WTC11 (cell line): Measurements from ENCODE around the gene GIMAP7.

Experiments
- CREM ChIP-seq: sonication (generic); formaldehyde crosslinking; IDR thresholded peaks from 2 replicates; pipeline ENCODE4 v1.8.1; 2022; ENCODE audit warnings: mild to moderate bottlenecking, missing genetic modification reagents, moderate library complexity
- CTCF ChIP-seq: fragments of 200-600 bp; IDR thresholded peaks from 2 replicates; pipeline ENCODE4 v1.8.0; 2022; ENCODE audit warnings: antibody characterized with exemption
- E2F5 ChIP-seq: sonication (generic); formaldehyde crosslinking; IDR thresholded peaks from 2 replicates; pipeline ENCODE4 v1.8.1; 2022; ENCODE audit warnings: mild to moderate bottlenecking, moderate library complexity, missing genetic modification reagents
- TP53 ChIP-seq: sonication (generic); formaldehyde crosslinking; IDR thresholded peaks from 2 replicates; pipeline ENCODE4 v1.8.1; 2023; ENCODE audit warnings: mild to moderate bottlenecking, missing genetic modification reagents
- ZNF512 ChIP-seq: sonication (generic); formaldehyde crosslinking; IDR thresholded peaks from 2 replicates; pipeline ENCODE4 v1.8.1; 2022; ENCODE audit warnings: missing genetic modification reagents, borderline replicate concordance
- TF ChIP-seq, protein P1 (sequence below): sonication (generic); formaldehyde crosslinking; IDR thresholded peaks from 2 replicates; pipeline ENCODE4 v1.8.1; 2023; ENCODE audit warnings: mild to moderate bottlenecking, missing genetic modification reagents
- TF ChIP-seq, protein P2 (sequence below): sonication (generic); formaldehyde crosslinking; IDR thresholded peaks from 2 replicates; pipeline ENCODE4 v1.8.1; 2023; ENCODE audit warnings: mild to moderate bottlenecking, missing genetic modification reagents, moderate library complexity

GRCh38 chr7:150553163-150553562 is 38.5 kb downstream of the GIMAP7 start:
- no peak for TF ChIP-seq CREM (CRISPR knock-in tag)
- TF ChIP-seq CTCF: no peak
- no peak for TF ChIP-seq TP53 (CRISPR knock-in tag)
- TF ChIP-seq E2F5 (CRISPR knock-in tag): no peak
- TF ChIP-seq, protein P1, sequence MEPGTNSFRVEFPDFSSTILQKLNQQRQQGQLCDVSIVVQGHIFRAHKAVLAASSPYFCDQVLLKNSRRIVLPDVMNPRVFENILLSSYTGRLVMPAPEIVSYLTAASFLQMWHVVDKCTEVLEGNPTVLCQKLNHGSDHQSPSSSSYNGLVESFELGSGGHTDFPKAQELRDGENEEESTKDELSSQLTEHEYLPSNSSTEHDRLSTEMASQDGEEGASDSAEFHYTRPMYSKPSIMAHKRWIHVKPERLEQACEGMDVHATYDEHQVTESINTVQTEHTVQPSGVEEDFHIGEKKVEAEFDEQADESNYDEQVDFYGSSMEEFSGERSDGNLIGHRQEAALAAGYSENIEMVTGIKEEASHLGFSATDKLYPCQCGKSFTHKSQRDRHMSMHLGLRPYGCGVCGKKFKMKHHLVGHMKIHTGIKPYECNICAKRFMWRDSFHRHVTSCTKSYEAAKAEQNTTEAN (CRISPR knock-in tag): no peak
- no peak for TF ChIP-seq ZNF512
- TF ChIP-seq, protein P2, sequence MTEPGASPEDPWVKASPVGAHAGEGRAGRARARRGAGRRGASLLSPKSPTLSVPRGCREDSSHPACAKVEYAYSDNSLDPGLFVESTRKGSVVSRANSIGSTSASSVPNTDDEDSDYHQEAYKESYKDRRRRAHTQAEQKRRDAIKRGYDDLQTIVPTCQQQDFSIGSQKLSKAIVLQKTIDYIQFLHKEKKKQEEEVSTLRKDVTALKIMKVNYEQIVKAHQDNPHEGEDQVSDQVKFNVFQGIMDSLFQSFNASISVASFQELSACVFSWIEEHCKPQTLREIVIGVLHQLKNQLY (CRISPR knock-in tag): no peak
